KG1 (cell line): Measurements from ENCODE around the gene IGSF3.
"Not testable (repeated sequence)": the region's sequence is repeated elsewhere in the genome, so short reads cannot be mapped to it uniquely, and the experiment has no call there.

ENCODE experiments used
- DNase-seq: peaks from one replicate; lab custom pipeline; 2025; lab: John Stamatoyannopoulos, UW

Gene IGSF3

DNA sequence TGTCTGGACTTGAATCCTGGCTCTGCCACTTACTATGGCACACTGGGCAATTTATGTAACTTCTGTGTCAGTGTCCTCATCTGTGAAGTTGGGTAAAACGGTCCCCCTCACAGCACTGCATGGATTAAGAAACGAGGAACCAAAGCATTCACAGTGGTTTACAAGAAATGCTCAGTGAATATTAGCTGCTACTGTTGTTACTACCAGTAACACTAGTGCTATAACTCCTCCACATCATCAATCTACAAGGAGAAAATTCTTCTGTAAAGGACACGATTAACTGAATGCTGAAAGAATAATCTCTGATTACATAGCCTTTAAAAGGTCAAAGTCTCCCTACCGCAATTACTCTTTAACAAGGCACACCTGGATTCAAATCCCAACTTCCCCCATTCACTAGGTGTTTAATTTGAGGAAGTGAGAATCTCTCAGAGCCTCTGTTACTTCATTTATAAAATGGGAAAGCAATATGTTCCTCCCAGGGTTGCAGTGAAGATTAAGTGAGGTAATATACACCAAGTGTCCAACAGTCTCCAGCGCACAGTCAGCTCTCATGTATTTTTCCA, 70.7 kb downstream of the IGSF3 start:
- not testable (repeated sequence) for DNase-seq

DNA sequence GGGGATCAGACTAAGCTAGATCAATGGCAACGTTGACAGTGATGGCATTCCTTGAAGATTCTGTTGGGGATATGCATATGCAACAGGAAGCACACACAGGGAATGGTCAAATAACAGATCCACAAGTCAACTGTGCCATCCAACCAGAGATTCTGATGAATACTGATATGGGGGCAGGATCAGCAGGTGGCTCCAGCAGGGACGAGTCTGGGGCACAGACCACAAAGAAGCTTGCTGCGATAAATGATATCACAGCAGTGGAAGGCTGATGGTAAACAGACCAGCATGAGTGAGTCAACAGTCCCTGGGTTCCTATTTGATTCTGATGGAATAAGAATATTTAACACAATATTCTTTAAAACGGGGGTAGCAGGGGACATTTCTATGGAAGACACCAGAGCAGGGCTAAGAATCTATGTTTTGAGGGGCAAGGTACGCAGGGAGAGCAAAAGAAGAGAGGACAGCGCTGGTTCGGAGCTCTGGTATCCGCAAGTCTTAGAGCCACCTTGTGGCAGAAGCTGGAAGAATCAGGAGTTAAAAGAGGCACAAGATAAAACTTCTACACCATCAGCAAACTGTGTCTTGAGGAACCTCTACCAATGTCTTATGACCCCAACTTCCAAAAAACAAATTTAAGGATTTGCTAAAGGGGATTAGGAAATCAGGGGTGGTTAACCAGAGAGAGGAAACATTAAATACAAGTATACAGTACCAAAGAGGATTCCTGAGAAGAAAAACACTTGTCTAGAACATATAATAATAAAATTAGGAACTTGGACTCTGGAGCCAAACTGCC, 71.4 kb downstream of the IGSF3 start:
- DNase-seq, result peak; percentile 10

DNA sequence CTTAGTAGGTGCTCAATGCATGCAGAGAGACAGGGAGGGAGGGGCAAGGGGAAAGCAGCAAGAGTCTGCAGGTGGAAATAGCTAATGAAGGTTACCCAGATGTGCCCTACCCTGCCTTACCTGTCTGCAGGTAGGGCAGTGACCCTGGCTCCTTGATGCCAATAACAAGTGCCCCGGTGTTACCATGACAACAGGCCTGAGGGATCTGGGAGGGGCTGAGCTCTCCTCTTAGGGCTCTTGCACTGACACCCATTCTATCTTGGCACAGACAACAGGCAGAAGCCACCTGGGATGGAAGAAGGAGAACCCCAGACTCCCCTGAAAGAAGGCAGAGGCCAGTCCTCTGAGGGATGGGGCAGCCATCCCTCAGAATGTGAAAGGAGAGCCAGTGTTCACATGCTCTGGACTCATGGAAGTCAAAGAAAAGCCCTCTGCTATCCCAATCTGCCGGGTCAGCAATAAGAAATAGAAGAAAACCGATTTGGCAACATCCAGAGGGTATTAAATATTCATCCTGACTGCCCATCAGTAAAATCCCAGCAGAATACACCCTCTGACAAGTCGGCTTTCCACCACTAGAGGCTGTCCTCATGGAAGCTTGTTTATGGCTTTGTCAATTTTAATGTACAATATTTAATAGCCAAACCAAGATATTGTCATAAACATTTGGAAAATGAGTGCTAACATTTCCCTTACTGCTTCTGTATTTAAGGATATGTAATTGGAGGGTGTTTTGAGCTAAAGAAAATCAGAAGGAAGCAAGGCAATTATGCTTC, 72.3 kb downstream of the IGSF3 start:
- DNase-seq, result not testable (repeated sequence)

DNA sequence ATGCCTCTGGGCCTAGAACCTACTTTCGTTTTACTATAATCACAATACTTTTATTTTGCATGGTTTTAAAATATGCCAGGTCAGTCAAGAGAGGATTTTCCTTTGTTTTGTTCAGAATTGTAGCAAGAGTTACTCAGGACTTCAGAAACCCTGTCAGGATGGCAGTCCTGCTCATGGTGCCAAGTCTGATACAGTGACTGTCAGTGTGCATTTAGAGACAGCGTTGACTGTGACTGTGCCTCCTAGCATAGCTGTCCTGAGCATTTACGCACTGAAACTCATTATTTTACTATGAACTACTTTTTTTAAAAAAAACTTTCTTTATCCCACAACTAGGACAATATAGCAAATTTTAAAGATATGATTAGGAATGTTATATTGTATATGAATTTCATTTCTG, 73.6 kb downstream of the IGSF3 start:
- DNase-seq, result not testable (repeated sequence)

DNA sequence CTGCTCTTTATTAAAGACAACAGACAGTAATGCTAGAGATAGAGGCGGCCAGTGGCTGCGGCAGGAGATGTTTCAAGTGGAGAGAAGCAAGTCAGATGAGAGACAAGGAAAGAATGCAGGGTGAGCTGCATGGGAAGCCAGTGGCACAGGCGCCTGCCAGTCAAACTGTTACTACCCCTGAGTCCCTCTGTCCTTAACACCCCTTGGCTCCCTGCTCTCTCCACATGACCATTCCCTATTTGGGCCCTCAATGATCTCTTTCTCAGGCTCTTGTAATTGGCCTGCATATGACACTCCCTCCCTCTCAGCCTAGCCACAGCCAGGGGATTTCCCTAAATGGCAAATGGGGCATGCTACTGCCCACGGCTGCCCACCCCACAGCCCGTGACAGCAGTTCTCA, 74.1 kb downstream of the IGSF3 start:
- not testable (repeated sequence) for DNase-seq

DNA sequence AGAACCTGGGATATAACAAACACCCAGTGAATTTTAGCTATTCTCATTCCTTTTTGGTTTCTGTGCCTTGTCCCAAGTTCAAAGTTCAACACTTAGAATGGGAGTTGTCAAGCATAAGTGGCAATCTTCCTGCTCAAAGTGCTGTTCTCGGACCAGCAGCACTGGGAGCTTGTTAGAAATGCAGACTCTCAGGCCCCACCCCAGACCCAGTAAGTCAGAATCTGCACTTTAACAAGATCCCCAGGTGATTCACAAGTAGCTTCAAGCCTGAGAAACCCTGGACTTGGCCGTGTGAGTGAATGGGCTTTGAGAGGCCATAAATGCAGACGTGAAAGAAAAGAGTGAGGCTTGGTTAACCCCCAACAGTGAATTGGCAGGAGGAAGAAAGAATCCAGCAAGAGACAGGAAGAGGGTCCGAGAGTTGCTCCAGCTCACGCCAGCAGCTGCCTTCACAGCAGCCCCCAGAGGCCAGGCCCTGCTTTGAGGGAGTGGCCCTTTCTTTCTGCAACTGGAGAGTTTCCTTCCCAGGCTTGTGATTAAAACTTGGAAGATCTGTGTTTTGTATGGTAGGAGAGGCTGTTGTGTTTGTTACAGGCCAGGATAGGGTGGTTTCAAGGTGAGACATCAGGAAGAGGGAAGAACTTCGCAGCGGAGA, 75.5 kb downstream of the IGSF3 start:
- DNase-seq, result not testable (repeated sequence)

DNA sequence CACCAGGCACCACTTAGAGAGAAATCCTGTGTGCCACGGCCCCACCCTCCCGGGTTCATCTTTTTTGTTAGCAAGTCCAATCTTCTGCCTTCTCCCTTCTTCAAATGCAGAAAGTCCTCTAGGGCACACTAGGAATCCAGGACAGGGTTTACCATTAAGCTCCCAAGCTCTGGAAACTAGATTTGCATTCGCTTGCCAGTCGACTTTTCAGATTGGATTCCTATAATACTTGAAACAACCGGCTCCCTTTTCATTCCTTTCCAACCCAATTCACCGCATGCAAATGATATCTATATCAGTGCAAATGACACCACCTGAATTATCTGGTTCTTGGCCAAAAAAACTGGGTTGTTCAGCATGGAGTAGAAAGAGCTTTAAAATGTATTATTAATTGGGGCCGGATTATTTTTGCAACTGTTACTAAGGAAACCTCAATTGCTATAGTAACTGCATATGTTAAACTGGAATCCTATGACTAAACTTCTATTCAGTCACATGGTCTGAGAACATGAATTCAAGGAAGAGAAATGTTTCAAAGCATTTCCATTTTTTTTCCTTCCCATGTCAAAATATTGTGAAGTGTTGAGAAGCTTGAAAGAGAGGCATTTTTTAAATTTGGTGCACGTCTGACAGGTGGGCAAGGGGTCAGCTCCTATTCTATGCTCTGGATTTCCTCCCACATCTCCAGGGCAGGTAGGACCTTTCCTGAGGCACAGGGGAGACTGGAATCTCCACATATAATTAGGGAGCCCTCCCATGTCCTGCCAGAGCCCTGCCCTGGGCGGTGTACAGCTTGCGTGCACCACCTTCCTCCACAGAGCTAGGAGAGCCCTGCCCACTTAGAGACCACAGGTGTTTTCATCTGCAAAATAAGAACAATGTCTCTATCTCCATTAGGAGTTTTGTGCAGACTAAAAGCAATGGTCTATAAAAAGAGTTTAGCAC, 76.3 kb downstream of the IGSF3 start:
- DNase-seq, result not testable (repeated sequence)

DNA sequence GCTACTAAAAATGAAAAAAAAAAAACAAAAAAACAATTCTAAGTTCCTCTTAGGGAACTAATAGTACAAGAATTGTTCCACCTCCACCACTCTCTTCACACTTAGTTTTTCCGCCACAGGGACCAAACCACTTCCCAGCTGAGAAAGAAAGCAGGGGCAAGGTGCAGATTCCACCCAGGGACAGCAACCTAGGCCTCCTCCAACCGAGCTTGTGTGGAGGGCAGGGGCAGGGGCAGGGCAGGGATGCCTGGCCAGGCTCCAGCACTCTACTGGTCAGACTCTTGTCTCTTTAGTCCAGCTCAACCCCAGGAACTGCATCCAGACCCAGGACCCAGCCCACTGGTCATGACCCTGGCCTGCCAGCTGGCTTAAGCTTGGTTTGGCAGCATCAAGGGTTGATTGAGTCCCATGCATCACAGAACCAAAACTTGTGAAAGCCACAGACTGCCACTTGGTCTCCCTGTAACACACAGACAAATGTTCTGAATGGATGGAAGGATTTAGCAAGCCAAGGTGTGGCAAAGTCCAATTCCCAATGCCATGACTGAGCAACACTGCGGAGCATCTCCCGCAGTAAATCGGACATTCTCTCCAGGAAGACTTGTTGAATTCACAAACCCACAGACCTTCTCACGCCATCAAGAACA, 77.1 kb downstream of the IGSF3 start:
- DNase-seq, result not testable (repeated sequence)

DNA sequence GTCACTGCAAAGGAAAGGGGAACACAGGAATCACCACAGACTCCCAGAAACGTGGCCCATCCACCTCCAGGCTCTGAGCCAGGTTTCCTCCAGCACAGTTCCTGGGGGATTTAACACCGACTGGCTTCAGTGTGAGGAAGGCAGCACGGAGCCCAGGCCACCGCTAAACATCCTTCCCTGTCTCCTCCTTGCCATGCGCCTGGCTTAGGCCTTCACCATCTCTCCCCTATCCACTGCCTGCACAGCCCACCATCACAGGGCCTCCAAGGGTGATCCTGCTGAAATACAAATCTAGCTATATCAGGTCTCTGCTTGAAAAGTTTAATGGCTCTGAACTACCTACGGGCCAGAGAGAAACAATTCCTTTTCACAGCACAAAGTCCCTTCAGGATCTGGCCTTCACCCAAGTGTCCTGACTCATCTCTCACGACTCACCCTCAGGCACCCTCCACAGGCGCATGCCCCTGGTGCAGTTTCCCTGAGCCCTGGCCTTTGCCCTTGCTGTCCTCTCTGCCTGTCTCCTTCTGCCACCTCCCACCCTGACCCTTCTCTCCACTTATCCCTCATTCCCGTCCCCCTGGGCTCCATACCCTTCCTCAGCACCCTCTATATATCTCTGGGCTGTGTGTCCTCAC, 78.3 kb downstream of the IGSF3 start:
- not testable (repeated sequence) for DNase-seq

DNA sequence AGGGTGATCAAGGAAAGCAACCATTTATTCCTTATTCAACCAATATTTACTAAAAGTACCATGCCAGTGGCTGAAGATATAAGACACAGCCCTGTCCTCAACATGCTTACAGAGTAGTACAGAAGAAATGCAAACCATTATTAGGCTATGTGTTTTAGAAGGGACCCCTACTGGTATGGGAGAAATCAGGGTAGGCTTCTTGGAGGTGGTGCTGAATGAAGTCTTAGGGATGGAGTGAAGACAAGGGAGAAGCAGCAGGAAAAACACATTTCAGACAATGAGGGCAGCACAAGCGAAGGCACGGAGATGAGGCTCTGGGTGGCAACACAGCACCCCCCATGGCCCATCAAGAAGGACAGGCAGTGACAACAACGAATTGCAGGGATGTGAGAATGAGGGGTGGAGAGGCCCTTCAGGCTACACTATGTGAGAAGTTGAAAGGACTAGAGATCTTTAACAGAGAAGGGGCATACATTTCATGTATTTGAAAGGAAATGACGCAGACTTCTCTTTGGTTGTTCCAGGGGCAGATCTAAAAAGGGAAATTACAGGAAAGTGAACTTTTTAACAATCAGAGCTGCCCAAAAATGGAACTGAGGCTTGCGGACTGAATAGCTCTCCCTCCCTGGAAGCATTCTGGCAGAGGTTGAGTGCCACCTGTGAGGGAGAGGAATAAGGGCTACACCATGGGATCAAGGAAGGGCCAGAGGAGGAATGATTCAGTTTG, 79.9 kb downstream of the IGSF3 start:
- no peak for DNase-seq

DNA sequence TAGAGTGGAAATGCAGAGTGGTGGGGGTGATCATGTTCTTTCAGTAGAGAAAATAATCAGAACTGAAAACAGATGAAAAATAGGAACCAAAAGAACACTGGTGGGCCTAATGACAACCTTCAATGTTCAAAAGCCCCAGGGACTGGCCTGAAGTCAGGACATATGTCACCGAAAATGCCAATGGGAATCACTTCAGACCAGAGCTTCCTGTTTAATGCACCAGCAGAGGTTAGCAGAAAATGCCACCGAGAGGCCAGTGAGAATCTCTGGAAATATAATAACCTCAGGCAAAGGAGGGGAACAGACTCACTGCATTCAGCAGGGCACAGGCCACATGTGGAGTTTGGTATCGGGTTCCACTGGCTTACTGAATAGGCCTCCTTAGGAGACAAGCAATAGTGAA, 80.8 kb downstream of the IGSF3 start:
- DNase-seq, result no peak

DNA sequence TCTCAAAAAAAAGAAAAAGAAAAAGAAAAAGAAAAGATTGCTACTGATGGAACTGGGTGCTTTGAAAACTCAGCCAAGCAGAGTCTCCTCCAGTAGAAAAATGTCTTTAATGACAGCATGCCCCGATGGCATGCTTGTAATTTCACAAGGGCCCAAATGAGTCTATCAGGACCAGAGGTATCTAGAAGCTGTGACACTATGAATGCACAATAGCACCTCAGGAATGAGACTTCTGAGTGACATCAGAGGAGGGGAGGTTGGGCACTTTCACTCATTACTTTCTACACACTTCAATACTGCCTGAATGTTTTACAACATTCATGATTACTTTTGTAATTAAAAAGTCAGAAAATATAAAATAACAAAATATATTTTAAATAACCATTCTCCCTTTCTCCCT, 81.6 kb downstream of the IGSF3 start:
- DNase-seq, result no peak

DNA sequence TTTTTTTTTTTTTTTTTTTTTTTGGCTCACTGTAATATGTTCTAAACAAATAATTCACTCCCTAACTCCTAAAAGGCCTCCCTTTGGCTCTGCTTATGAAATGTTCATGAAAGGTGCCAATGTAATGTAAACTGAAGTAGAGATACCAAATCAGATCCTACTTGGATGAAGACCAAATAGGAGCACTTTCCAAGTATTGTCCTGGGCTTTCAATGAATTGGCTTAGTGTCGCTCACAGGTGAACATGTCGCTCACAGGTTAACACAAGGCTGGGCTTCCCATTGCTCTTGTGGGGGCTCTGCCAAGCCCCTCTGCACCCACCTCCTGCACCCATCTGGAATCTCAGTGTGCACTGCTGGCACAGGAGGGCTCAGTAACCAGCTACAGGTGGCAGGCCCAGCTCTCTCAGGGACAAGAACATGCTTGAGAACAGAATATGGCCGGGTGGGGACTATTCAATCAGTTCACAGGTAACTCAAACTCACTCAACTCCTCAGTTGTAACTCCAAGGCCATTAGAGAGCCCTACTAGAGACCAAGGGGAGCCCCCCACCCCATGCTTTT, 86.1 kb downstream of the IGSF3 start:
- no peak for DNase-seq

DNA sequence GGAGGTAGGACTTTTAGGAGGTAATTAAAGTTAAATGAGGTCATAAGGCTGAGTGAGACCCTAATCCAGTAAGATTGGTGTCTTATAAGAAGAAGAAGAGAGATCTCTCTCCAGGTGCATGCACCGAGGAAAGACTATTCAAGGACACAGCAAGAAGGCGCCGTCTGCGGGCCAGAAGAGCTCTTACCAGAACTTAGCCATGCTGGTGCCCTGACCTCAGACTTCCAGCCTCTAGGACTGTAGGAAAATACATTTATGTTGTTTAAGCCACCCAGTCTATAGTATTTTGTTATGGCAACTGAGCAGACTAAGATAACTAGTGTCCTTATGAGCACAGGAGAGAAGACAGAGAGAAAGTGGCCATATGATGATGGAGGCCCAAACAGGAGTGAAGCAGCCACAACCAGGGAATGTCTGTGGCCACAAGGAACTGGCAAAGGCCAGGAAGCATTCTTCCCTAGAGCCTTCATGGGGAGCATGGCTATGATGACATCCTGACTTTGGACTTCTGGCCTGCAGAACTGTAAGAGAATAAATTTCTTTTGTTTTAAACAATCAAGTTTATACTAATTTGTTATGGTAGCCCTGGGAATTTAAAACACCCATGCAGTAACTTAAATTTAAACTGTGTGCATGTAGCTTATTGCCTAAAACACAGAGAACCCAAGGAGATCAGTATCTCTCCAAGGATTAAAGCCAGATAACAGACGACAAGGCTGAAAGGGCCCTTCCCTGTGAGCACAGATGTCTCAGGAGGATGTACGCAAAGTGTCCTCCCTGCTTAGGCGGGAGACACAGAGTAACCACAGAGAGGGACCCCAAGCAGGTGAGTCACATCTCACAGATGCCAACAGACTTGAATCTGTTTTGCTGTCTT, 86.8 kb downstream of the IGSF3 start:
- DNase-seq, result no peak

DNA sequence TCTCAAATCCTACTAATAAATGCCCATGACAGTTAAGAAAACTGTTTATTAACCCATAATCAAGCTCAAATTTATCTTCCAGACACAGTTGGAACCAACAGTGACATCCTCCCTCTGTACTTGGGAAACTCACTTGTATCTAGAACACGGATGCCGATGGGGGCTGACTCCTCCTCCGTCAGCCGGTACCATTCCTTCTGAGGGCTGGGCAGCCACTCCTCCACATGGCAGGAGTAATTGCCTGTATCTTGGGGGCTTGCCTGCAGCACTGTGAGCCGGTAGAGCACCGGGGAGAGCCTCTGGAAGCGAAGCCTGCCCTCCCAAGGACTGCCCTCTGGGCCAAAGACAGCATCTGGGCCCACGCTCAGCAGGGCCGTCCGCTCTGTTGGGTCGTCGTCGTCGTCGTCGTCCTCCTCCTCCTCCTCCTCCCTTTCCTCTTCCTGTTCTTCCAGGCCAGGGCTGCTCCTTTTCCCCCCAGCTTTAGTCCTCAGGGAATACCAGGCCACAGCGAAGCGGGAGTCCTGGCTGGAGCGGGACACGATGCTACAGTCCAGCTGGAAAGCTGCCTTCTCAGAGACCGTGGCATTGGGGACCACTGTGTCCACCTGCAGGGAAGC, 88.2 kb downstream of the IGSF3 start:
- DNase-seq, result no peak

DNA sequence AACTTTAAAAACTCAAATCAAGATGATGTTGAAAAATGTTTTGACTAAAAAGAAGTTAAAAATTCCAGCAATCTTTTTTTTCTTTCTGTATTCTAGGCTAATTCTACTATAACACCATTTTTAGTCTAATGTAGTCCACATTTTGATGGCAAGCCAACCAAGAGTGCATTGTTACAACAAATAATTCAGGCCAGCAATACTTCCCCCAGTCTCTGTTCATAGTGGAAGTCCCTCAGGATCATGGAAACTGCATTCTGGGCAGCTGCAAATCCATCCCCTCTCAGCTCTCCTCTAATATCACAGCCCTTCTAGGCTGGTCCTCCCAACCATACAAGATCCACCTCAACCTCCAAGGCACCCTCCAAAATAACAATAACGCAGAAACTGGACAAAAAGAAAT, 89.0 kb downstream of the IGSF3 start:
- no peak for DNase-seq

DNA sequence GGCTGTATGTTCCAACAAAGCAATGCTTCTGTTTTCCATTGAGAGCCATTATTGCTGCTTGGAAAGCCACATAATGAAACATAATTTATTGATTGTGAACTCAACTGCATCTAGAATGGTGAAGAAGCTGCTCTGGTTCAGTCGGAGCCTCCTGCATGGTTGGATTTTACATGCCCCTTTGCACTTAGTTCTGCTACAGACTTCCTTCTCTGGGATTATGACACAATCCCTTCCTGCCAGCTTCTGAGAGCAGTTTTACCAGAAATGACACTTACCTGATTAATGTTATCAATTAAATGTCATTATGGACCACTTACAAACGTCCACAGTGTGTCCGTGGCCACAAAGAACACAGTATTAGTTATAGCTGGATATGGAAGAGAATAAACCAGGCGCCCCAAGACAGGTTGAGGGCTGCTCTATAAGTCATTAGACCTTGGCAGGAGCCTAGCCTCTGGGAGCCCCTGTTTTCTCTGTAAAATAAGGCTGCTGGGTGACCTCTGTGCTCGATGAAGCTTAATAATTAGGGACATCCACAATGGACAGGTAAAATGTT, 89.7 kb downstream of the IGSF3 start:
- DNase-seq, result no peak
